ENCODE data around the gene PRDX5. TPM values are rescaled to one million over a fixed set of nuclear protein-coding genes. Genes with fewer than 3 reads are reported as not detected.
A peak's percentile ranks its signal among the peaks of the same experiment; 100 is the strongest.

Gene PRDX5
- total and polyA plus RNA-seq, 9 of the 15 experiments (the other 6 are each of a cell fraction or from before 2014, with no cell fraction given): 40.8 to 327 (median 204) TPM

GRCh38 chr11:64331569-64332371 lies 13.8 kb downstream of the PRDX5 start (continued):
- TF ChIP-seq NFXL1 (CRISPR knock-in tag; IDR thresholded peaks at IDR 0.05): no peak
- no peak for TF ChIP-seq RBM22 (IDR thresholded peaks at IDR 0.05; ENCODE audit: low read depth, low read length, poor library complexity, severe bottlenecking)
- peak; percentile 32; the same call in 1 of the 2 replicates for TF ChIP-seq TCF3 (CRISPR knock-in tag; IDR thresholded peaks at IDR 0.05)
- TF ChIP-seq ZBTB26 (CRISPR knock-in tag; IDR thresholded peaks at IDR 0.05): peak; percentile 95
- no peak for TF ChIP-seq KAT8 (IDR thresholded peaks at IDR 0.05; ENCODE audit: low read depth)
- no peak for TF ChIP-seq PHTF2 (CRISPR knock-in tag; IDR thresholded peaks at IDR 0.05)
- peak; percentile 78 for TF ChIP-seq MAFK (IDR thresholded peaks at IDR 0.05; ENCODE audit: low read length)
- no peak for TF ChIP-seq ZNF75A (CRISPR knock-in tag; IDR thresholded peaks at IDR 0.05)
- TF ChIP-seq ARID1B (IDR thresholded peaks at IDR 0.05): peak; percentile 89
- TF ChIP-seq PHB (CRISPR knock-in tag; IDR thresholded peaks at IDR 0.05): no peak
- no peak for TF ChIP-seq MYBL2 (IDR thresholded peaks at IDR 0.05; ENCODE audit: low read depth)
- TF ChIP-seq MYBL2 (CRISPR knock-in tag; IDR thresholded peaks at IDR 0.05; ENCODE audit: borderline replicate concordance): no peak
- TF ChIP-seq, protein P1, sequence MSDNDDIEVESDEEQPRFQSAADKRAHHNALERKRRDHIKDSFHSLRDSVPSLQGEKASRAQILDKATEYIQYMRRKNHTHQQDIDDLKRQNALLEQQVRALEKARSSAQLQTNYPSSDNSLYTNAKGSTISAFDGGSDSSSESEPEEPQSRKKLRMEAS (CRISPR knock-in tag; IDR thresholded peaks at IDR 0.05): peak; percentile 86
- no peak for TF ChIP-seq BRF1 (IDR thresholded peaks at IDR 0.05; ENCODE audit: borderline replicate concordance, extremely low read depth, insufficient read length)
- TF ChIP-seq SMAD4 (CRISPR knock-in tag; conservative IDR thresholded peaks at IDR 0.05): peak; percentile 70
- peak in 1 of 2 experiments; percentile 86; a peak in 1 of 4 replicates for TF ChIP-seq CSDE1 (IDR thresholded peaks at IDR 0.05)
- TF ChIP-seq SMAD2 (IDR thresholded peaks at IDR 0.05; ENCODE audit: low read depth, low read length): no peak
- TF ChIP-seq SETDB1 (IDR thresholded peaks at IDR 0.05; ENCODE audit: low read length): no peak
- TF ChIP-seq POLR2A (conservative IDR thresholded peaks at IDR 0.05): 0 out of 2 replicates have a peak, but pooled peaks have one; percentile 53
- no peak for TF ChIP-seq NCOA2 (IDR thresholded peaks at IDR 0.05; ENCODE audit: partially characterized antibody in 2 of 2)
- TF ChIP-seq TEAD1 (CRISPR knock-in tag; IDR thresholded peaks at IDR 0.05): no peak
- peak; percentile 100 for TF ChIP-seq HDGF (IDR thresholded peaks at IDR 0.05)
- TF ChIP-seq RAD51 (IDR thresholded peaks at IDR 0.05; ENCODE audit: borderline replicate concordance, low read depth): peak; percentile 12; the same call in 1 of the 2 replicates
- TF ChIP-seq, protein P2, sequence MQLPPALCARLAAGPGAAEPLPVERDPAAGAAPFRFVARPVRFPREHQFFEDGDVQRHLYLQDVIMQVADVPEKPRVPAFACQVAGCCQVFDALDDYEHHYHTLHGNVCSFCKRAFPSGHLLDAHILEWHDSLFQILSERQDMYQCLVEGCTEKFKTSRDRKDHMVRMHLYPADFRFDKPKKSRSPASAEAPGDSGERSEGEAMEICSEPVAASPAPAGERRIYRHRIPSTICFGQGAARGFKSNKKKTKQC (CRISPR knock-in tag; IDR thresholded peaks at IDR 0.05): no peak
- TF ChIP-seq, protein P3, sequence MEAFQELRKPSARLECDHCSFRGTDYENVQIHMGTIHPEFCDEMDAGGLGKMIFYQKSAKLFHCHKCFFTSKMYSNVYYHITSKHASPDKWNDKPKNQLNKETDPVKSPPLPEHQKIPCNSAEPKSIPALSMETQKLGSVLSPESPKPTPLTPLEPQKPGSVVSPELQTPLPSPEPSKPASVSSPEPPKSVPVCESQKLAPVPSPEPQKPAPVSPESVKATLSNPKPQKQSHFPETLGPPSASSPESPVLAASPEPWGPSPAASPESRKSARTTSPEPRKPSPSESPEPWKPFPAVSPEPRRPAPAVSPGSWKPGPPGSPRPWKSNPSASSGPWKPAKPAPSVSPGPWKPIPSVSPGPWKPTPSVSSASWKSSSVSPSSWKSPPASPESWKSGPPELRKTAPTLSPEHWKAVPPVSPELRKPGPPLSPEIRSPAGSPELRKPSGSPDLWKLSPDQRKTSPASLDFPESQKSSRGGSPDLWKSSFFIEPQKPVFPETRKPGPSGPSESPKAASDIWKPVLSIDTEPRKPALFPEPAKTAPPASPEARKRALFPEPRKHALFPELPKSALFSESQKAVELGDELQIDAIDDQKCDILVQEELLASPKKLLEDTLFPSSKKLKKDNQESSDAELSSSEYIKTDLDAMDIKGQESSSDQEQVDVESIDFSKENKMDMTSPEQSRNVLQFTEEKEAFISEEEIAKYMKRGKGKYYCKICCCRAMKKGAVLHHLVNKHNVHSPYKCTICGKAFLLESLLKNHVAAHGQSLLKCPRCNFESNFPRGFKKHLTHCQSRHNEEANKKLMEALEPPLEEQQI (IDR thresholded peaks at IDR 0.05): no peak
- TF ChIP-seq FOXJ2 (tag; IDR thresholded peaks at IDR 0.05): no peak
